GM21786 (cell line): ENCODE measurements around the gene ABLIM1.
A peak's percentile ranks its signal among the peaks of the same experiment; 100 is the strongest.

Source experiments
- ATAC-seq: cut with Tn5 transposase; IDR thresholded peaks from one replicate; pipeline ENCODE4 v1.9.1; 2021; ENCODE audit not compliant: unreplicated experiment

ABLIM1 gene

DNA sequence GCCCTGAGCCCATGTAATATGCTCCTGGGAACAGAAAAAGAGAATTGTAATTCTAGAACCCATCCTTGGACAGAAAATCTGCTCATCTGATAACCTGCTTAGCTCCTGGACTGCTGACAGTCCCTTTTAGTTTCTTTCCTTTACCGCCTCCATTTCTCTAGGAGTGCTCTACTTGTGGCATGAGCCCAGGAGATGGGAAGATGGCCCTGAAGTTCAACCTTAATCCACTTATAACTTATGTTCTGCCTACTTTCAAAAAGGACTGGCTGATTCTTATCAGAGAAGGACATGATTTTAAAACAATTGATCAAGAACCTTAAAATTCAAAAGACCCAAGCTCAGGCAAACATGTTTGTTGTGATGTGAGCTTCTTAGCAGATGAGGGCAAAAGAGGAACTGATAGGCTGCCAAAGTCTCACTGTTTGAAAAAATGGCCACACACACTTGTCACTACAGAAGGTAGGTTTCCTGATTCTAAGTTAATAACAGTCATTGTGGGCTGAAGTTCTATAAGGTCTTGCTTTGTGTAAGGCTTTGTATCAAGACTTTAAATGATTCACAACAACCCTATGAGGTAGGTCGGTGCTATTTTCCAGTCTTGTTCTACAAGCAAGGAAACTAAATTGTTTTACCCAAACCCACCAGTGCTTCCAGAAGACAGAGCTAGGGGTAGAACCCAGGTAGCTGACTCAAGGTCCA, 159.5 kb downstream of the ABLIM1 start:
- ATAC-seq = peak; percentile 64

GRCh38 chr10:114495303-114495702, 162.8 kb downstream of the ABLIM1 start:
- ATAC-seq = no peak

- ATAC-seq = peak; percentile 26
These were observed 165.6 kb downstream of the ABLIM1 start for GRCh38 chr10:114492351-114493037.

- ATAC-seq = no peak
These were observed 166.1 kb downstream of the ABLIM1 start for GRCh38 chr10:114491933-114492332.

- ATAC-seq = no peak
These were observed 166.7 kb downstream of the ABLIM1 start for GRCh38 chr10:114491419-114491818.

- no peak for ATAC-seq
These were observed 168.4 kb downstream of the ABLIM1 start for GRCh38 chr10:114489521-114490310.

DNA sequence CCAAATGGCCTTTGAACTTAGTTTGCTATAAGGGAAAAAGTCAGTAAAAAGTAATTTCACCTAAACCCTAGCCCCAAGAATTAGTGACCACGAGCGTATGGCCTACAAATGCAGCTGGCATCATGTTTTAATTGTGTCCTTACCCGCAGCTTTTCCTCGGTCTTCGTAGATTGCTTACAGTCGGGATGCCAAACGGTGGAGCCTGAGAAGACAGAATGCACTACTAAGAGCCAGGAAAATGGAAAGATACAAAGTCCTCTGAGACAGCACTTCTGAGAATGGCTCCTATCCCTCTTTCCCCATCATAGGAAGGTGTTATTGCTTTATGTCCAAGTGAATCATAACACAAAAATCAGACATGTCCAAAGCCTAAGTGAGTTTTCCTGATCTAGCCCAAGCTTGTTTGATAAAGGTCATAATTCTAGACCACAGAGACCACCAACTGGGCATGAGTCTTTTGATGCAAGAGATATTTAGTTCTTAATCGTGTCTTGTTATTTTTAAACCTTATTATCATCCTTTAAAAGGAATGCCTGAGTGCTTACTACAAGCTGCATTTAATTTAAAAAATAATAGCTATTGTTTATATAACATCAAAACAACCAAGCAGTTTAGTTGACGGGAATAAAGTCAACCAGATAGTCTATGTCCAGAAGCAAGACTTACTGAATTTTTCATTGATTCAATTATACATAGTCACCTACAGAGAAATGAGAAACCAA, 170.1 kb downstream of the ABLIM1 start:
- ATAC-seq = no peak

GRCh38 chr10:114486938-114487814, 170.9 kb downstream of the ABLIM1 start:
- ATAC-seq = no peak

- no peak for ATAC-seq
These were observed 172.2 kb downstream of the ABLIM1 start for GRCh38 chr10:114485696-114486400.

- ATAC-seq = no peak
These were observed 174.5 kb downstream of the ABLIM1 start for GRCh38 chr10:114483575-114483974.

DNA sequence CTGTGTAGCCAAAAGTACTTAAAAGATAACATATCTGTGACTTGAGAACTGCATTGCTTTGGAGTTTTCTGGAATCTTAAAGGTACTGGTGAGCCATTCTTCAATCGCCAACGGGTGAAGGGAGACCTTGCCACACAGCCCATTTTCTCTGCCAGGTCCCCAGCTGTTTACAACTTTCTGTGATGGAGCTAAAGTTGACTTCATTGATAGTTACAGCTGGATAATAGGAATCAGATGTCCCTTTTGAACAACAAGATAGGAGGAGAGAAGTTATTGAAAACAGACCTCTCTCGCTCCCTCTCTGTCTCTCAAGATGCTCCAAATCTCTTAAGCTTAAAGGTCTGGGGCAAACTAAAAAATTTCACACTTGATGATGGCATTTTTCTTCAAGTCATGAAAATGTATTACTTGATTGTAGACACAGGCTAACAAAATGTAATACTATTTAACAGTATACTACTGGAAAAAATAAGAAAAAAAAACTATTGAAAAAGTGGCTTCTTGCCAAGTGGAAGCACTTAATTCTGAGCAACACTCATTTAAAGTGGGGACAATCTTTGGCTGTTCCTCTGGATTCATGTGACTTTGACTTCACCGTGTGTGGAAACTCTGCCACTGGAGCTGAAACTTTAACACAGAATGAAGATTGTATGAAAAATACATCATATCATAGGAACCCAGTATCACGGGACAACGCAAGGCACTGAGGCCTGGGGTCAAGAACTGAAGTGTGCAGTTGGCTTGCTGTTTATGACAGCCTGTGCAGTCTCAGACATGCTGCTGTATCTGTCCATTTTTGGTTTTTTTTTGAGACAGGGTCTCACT, 175.4 kb downstream of the ABLIM1 start:
- no peak for ATAC-seq

DNA sequence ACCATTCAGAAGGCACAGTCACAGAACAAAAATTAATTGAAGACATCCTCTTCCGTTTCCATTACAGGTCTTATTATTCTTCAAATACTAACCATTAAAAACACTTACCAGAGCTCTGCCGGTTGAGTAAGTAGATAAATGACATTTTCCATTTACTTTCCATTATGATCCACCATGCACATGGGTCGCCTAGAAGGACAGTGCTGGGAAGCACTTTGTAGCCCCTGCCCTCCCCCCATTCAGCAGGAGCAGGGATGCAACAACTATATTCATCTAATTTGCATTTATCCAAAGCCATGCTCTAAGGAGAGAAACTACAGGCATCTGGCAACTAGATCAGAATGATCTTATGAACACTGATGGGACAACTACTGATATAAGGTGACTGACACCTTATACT, 177.0 kb downstream of the ABLIM1 start:
- ATAC-seq = no peak

GRCh38 chr10:114479836-114480235, 178.2 kb downstream of the ABLIM1 start:
- ATAC-seq = no peak

DNA sequence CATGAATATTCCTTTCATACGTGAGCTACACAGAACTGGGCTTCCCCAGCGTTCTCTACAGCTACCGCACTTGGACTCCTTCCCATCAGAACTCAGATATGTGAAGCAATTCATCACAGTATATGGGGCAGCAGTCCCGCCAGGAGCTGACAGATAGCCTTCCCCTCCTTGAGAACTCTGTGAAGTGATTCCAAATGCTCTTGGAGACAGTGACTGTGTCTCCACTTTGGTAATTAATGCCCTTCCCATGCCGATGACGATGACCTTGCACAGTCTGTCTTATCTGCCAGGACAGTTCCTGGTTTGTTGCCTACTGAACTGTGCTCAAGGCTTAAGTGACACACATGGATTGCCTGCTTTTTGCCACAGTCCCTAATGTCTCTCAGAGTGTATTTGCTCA, 178.8 kb downstream of the ABLIM1 start:
- ATAC-seq = no peak

GRCh38 chr10:114478281-114478680, 179.8 kb downstream of the ABLIM1 start:
- ATAC-seq = no peak

GRCh38 chr10:114477285-114477684, 180.8 kb downstream of the ABLIM1 start:
- ATAC-seq = no peak

- ATAC-seq = no peak
These were observed 183.1 kb downstream of the ABLIM1 start for GRCh38 chr10:114474989-114475388.

DNA sequence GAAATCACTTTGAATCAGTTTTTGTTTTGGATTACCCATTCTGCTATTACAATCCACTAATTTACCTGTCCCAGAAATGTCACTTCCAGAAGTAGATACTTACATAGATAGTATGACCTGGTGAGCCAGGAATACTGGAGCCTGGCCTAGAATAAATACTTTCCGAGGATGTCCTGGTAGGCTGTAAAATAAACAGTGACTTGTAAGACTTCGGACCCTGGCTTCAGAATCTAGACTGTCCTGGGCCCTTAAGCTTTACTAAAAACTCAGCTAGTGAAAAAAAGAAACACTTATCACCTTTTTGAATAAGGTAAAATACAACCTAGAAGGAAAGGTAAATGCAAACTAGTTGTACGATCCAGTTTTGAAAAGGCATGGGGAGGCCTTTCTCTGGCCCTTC, 184.3 kb downstream of the ABLIM1 start:
- no peak for ATAC-seq

GRCh38 chr10:114472877-114473253, 185.2 kb downstream of the ABLIM1 start:
- ATAC-seq = no peak
